ENCODE results near the gene RAB31.

RAB31 gene

DNA sequence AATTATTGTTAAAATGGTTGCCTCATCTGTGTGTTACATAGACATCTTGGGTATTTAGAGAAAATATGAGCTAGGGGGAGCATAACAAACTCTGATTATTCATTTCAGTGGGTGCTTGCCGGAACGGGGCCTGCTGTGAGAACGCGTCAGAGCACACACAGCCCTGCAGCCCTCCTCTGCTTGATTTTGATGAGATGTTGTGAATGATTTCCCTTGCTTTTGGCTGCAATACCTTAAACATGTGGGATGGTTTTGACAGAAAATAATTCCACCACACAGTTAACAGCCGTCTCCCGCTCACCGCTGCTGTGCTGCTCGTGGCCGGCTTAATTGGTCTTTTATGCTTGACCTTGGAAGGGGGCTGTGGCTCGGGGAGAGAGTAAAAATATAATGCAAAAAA lies 127.7 kb downstream of the RAB31 start:
- no peak for TF ChIP-seq CTCF (IDR thresholded peaks at IDR 0.05; ENCODE audit: borderline replicate concordance, control extremely low read depth, extremely low read depth, insufficient read depth, missing control alignments)
- DNase-seq (ENCODE audit: low spot score) = no peak
- in situ Hi-C loops (cut with MboI; ENCODE audit: low sequenced_read_pairs, unreplicated experiment) = no loop called here

GRCh38 chr18:9838144-9838877 lies 130.2 kb downstream of the RAB31 start:
- no peak for DNase-seq (ENCODE audit: low spot score)
- no peak for TF ChIP-seq CTCF (IDR thresholded peaks at IDR 0.05; ENCODE audit: borderline replicate concordance, control extremely low read depth, extremely low read depth, insufficient read depth, missing control alignments)
- in situ Hi-C loops (cut with MboI; ENCODE audit: low sequenced_read_pairs, unreplicated experiment) = no loop called here

DNA sequence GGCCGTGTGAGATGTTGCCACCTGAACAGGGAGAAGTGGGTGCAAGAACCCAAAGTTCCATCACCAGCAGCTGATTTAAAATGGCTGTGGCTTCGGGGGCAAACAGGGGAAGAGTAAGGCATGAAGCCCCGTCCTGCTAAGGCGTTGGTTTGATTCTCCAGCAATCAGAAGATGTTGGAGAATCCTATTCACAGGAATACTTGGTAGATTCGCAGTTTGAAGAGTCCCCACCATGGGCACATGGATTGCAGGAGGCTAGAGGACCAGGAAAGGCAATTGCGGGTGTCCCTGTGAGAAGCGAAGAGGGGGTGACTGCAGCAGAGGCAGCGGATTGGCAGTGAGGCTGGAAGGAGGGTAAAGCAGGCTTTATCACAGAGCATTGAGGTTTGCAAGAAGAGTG lies 131.1 kb downstream of the RAB31 start:
- in situ Hi-C loops (cut with MboI; ENCODE audit: low sequenced_read_pairs, unreplicated experiment) = no loop called here
- no peak for TF ChIP-seq CTCF (IDR thresholded peaks at IDR 0.05; ENCODE audit: borderline replicate concordance, control extremely low read depth, extremely low read depth, insufficient read depth, missing control alignments)
- DNase-seq (ENCODE audit: low spot score) = no peak

DNA sequence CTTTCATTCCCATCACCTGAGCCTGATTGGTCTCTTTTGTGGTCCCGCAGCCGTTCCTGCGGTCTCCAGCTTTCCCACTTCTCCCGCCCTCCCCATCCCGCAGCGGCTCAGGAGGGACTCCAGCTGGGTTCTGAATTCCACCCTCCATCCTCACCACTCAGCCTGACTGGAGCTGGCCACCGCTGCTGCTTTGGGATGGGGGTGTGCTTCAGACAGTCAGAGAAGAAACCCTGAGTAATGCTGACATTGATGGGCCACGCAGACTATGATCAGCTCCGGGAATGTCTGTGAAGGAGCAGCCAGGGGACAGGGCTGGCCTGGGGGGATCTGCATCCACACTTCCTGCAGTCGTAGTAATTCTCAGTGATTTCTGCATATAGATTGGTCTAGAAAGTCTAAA lies 131.8 kb downstream of the RAB31 start:
- no peak for DNase-seq (ENCODE audit: low spot score)
- in situ Hi-C loops (cut with MboI; ENCODE audit: low sequenced_read_pairs, unreplicated experiment) = no loop called here
- TF ChIP-seq CTCF (IDR thresholded peaks at IDR 0.05; ENCODE audit: borderline replicate concordance, control extremely low read depth, extremely low read depth, insufficient read depth, missing control alignments) = no peak

DNA sequence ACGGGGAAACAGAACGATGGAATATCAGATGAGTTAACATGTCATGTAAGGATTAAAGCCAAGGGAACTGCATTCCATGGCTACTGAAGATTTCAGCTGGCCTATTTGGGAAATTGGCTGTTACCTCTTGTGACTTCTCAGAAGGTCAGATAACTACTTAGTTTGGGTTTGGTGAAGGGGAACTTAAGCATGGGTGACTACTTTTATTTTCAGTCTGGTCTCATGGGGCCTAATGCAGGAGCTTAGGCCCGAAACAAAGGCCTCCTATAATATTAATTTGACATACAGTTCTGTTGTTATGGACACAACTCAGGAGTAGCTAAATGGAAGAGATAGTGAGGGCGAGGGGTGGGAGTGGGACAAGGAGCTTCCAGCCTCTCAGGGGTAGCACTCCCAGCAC lies 133.7 kb downstream of the RAB31 start:
- in situ Hi-C loops (cut with MboI; ENCODE audit: low sequenced_read_pairs, unreplicated experiment) = no loop called here
- no peak for TF ChIP-seq CTCF (IDR thresholded peaks at IDR 0.05; ENCODE audit: borderline replicate concordance, control extremely low read depth, extremely low read depth, insufficient read depth, missing control alignments)
- DNase-seq (ENCODE audit: low spot score) = no peak

DNA sequence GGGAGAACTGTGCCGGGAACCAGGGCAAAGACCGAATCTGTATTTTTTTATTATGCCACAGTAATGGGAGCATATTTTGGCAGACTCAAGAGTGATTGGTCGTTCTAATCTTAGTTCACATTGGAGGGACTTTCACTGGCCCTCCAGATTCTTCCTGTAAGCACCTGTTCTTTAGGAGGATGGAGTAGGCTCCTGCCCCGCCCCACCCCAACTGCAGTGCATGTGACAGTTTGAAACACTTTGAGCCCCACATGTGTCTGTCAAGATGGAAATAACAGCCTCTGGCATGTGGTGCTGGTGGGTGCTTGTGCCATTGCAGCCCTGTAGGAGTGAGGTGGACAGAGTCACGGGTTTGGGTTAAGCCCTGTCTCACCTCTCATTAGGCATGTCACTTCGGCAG lies 134.3 kb downstream of the RAB31 start:
- no peak for TF ChIP-seq CTCF (IDR thresholded peaks at IDR 0.05; ENCODE audit: borderline replicate concordance, control extremely low read depth, extremely low read depth, insufficient read depth, missing control alignments)
- no peak for DNase-seq (ENCODE audit: low spot score)
- in situ Hi-C loops (cut with MboI; ENCODE audit: low sequenced_read_pairs, unreplicated experiment) = no loop called here
